ENCODE measurements around the gene AGBL1.

AGBL1 gene

GRCh38 chr15:86773736-86774135 lies 694.1 kb downstream of the AGBL1 start:
- H3K4me3 ChIP-seq (replicated peaks in 1 of 2; ENCODE audit: low read depth in 2 of 2, low read length in 2 of 2) = no peak overlapping the region
- DNase-seq (ENCODE audit: low read depth in 2 of 2) = no peak
- TF ChIP-seq, protein P1, sequence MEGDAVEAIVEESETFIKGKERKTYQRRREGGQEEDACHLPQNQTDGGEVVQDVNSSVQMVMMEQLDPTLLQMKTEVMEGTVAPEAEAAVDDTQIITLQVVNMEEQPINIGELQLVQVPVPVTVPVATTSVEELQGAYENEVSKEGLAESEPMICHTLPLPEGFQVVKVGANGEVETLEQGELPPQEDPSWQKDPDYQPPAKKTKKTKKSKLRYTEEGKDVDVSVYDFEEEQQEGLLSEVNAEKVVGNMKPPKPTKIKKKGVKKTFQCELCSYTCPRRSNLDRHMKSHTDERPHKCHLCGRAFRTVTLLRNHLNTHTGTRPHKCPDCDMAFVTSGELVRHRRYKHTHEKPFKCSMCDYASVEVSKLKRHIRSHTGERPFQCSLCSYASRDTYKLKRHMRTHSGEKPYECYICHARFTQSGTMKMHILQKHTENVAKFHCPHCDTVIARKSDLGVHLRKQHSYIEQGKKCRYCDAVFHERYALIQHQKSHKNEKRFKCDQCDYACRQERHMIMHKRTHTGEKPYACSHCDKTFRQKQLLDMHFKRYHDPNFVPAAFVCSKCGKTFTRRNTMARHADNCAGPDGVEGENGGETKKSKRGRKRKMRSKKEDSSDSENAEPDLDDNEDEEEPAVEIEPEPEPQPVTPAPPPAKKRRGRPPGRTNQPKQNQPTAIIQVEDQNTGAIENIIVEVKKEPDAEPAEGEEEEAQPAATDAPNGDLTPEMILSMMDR (IDR thresholded peaks at IDR 0.05; ENCODE audit: low read depth, low read length) = no peak

GRCh38 chr15:86776145-86776544 lies 696.5 kb downstream of the AGBL1 start:
- TF ChIP-seq, protein P1 (IDR thresholded peaks at IDR 0.05; ENCODE audit: low read depth, low read length) = no peak
- no peak for DNase-seq (ENCODE audit: low read depth in 2 of 2)
- no peak overlapping the region for H3K4me3 ChIP-seq (replicated peaks in 1 of 2; ENCODE audit: low read depth in 2 of 2, low read length in 2 of 2)

DNA sequence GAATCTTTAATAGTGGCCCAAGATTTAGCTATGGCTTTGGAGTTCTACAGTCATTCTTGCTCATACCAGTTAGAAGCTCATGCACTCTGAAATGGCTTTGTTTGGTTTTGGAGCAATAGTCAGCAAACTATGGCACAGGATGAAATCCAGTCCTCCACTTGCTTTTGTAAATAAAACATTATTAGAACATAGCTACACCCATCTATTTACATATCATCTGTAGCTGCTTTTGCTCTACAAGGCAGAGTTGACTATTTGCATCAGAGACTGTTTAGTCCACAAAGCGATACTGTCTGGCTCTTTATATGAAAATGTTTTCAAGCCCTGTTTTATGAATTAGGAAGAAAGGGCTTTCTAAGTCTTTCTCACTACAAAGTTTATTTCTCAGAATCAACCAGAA lies 716.9 kb downstream of the AGBL1 start:
- TF ChIP-seq, protein P1 (IDR thresholded peaks at IDR 0.05; ENCODE audit: low read depth, low read length) = no peak
- no peak overlapping the region for H3K4me3 ChIP-seq (replicated peaks in 1 of 2; ENCODE audit: low read depth in 2 of 2, low read length in 2 of 2)
- no peak for DNase-seq (ENCODE audit: low read depth in 2 of 2)

DNA sequence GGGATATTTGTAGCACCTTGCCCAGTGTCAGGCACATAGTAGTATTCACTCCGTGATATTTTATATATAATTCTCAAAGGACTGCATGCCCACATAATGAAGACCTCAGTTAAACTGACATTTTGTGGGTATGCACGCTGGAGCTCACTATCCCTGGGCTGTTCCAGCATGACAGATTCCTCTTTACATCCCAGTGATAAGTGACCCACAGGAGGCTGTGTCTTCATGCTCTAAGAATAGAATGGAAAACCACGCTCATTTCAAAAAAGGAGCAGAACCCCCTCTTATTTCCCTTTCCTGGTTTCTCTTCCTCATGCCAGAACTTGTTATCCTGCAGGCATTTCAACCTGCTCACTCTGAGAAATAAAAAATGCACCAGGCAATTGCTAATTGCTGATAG lies 717.5 kb downstream of the AGBL1 start:
- no peak overlapping the region for H3K4me3 ChIP-seq (replicated peaks in 1 of 2; ENCODE audit: low read depth in 2 of 2, low read length in 2 of 2)
- no peak for DNase-seq (ENCODE audit: low read depth in 2 of 2)
- TF ChIP-seq, protein P1 (IDR thresholded peaks at IDR 0.05; ENCODE audit: low read depth, low read length) = no peak

DNA sequence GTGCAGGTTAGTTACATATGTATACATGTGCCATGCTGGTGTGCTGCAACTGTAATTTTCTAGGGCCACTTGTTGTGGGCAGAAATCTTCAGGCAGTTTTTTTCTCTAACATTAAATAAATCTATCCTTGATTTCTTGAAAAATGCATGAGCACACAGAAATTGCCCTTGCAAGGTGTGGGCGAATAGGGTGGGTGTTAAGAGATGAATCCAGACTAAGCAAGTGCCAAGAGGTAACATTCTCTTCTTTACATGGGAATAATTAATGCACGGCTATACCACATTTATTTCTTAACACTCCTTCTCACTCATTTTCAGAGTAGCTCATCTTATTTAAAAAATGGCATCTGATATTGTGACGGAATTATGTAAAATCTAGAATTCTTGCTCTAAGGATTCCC lies 719.6 kb downstream of the AGBL1 start:
- TF ChIP-seq, protein P1 (IDR thresholded peaks at IDR 0.05; ENCODE audit: low read depth, low read length) = no peak
- DNase-seq (ENCODE audit: low read depth in 2 of 2) = no peak
- H3K4me3 ChIP-seq (replicated peaks in 1 of 2; ENCODE audit: low read depth in 2 of 2, low read length in 2 of 2) = no peak overlapping the region

DNA sequence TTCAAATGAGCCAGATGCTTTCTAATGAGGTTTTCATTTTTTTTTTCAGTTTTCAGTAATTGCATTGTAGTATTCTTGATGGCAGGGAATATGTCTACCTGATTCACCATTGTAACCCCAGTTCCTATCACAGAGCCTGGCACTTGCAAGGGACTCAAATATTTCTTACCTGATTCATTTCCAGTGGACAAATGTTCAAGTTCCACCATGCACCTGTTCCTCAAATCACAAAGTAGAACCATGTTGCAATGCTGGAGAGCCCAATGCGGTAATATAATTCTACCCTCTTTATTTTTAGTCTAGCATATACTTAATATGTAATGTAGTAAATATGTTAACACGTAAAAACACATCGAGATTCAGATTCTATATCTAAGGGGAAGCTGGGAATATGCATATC lies 722.6 kb downstream of the AGBL1 start:
- TF ChIP-seq, protein P1 (IDR thresholded peaks at IDR 0.05; ENCODE audit: low read depth, low read length) = no peak
- no peak overlapping the region for H3K4me3 ChIP-seq (replicated peaks in 1 of 2; ENCODE audit: low read depth in 2 of 2, low read length in 2 of 2)
- DNase-seq (ENCODE audit: low read depth in 2 of 2) = no peak

DNA sequence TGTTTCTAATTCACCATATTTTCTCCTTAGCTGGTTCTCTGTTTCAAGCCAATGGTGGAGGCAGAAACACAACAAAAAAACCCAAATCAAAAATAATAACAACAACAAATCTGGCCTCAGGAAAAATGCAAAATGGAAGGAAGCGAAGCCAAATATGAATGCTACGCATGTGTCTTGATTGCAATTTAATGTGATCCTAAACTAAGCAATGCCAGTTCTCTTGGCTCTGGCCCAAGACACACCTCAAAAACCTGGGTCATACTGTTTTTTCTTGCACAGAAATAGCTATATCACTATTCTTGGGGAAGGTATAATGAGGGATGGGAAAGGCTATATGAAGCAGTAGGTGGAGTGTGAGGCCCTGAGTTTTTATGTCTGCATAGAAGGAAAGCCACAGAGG lies 724.7 kb downstream of the AGBL1 start:
- TF ChIP-seq, protein P1 (IDR thresholded peaks at IDR 0.05; ENCODE audit: low read depth, low read length) = no peak
- no peak overlapping the region for H3K4me3 ChIP-seq (replicated peaks in 1 of 2; ENCODE audit: low read depth in 2 of 2, low read length in 2 of 2)
- DNase-seq (ENCODE audit: low read depth in 2 of 2) = no peak
